BLaER1 treated with 17β-estradiol and CSF1 and Interleukin-3, amounts not matched to agents 10 nM and 100 nM (cell line): ENCODE measurements around the gene BTBD9.

Experiments used
- H3K27ac ChIP-seq, 11 experiments: shearing (Covaris generic); formaldehyde crosslinking; 2 replicates each; pipeline ENCODE4 v1.8.1; 2022
- H3K27me3 ChIP-seq, 11 experiments: shearing (Covaris generic); formaldehyde crosslinking; 2 replicates each; pipeline ENCODE4 v1.8.1; 2022
- H3K36me3 ChIP-seq, 11 experiments: shearing (Covaris generic); formaldehyde crosslinking; 2 replicates each; pipeline ENCODE4 v1.8.1; 2022
- H3K4me1 ChIP-seq, 10 experiments: shearing (Covaris generic); formaldehyde crosslinking; 2 replicates each; pipeline ENCODE4 v1.8.1; 2022
- H3K4me2 ChIP-seq, 11 experiments: shearing (Covaris generic); formaldehyde crosslinking; 2 replicates each; pipeline ENCODE4 v1.8.1; 2022
- H3K4me3 ChIP-seq, 10 experiments: shearing (Covaris generic); formaldehyde crosslinking; 2 replicates each; pipeline ENCODE4 v1.8.1; 2022
- H3K9ac ChIP-seq, 11 experiments: shearing (Covaris generic); formaldehyde crosslinking; 2 replicates each; pipeline ENCODE4 v1.8.1; 2022
- H3K9me3 ChIP-seq, 11 experiments: shearing (Covaris generic); formaldehyde crosslinking; replicated peaks in 1 of 11; 2 replicates each; pipeline ENCODE4 v1.8.1; 2022
- H4K20me1 ChIP-seq, 11 experiments: shearing (Covaris generic); formaldehyde crosslinking; 2 replicates each; pipeline ENCODE4 v1.8.1; 2022
- Cebpa-rat ChIP-seq, 11 experiments: shearing (Covaris generic); IDR thresholded peaks; 2 replicates each; pipeline ENCODE4 v1.8.1; 2022

BTBD9 gene

GRCh38 chr6:38679668-38680067, 39.9 kb upstream of the BTBD9 start:
- Histone ChIP-seq H3K9ac (no peak overlapping the region), H4K20me1 (no peaks in the 10 kb centered on the region; a peak in 1 of 22 replicates), H3K36me3 (peaks cover 63 to 100% (median 95%) of the 10 kb centered on the region in 11 experiments), H3K27me3 (no peaks in the 10 kb centered on the region), H3K27ac (no peak overlapping the region), H3K4me2 (no peak overlapping the region), H3K4me1 (peaks cover 0 to 30% (median 4%) of the 10 kb centered on the region in 10 experiments; a peak in 9 of 20 replicates), H3K9me3 (peaks cover under 1 to 9% (median 4%) of the 10 kb centered on the region in 11 experiments; a peak in 13 of 22 replicates), H3K4me3 (no peak overlapping the region)
- no peak for TF ChIP-seq Cebpa-rat (IDR thresholded peaks at IDR 0.05)

GRCh38 chr6:38678178-38678760, 38.5 kb upstream of the BTBD9 start:
- no peak for TF ChIP-seq Cebpa-rat (IDR thresholded peaks at IDR 0.05)
- H3K4me2 ChIP-seq: no peak overlapping the region
- no peak overlapping the region for H3K27ac ChIP-seq
- H3K9me3 ChIP-seq: peaks cover 6 to 15% (median 11%) of the 10 kb centered on the region in 11 experiments; a peak in 14 of 22 replicates
- H3K4me3 ChIP-seq: no peak overlapping the region
- peaks cover 52 to 94% (median 88%) of the 10 kb centered on the region in 11 experiments for H3K36me3 ChIP-seq
- H3K27me3 ChIP-seq: no peaks in the 10 kb centered on the region
- H3K4me1 ChIP-seq: peaks cover 11 to 41% (median 18%) of the 10 kb centered on the region in 10 experiments
- no peaks in the 10 kb centered on the region; a peak in 1 of 22 replicates for H4K20me1 ChIP-seq
- H3K9ac ChIP-seq: no peak overlapping the region

- H3K4me2 ChIP-seq: peak overlapping the region in 3 of 11 experiments; percentile 18 to 54 (median 22); a peak in 3 of 22 replicates
- peaks cover 44 to 82% (median 78%) of the 10 kb centered on the region in 11 experiments for H3K36me3 ChIP-seq
These were observed 37.3 kb upstream of the BTBD9 start for GRCh38 chr6:38676974-38677544.

GRCh38 chr6:38676236-38676973, 36.7 kb upstream of the BTBD9 start:
- peaks cover 12 to 33% (median 19%) of the 10 kb centered on the region in 10 experiments for H3K4me1 ChIP-seq
- no peak overlapping the region for H3K27ac ChIP-seq
- H3K4me3 ChIP-seq: no peak overlapping the region
- no peaks in the 10 kb centered on the region for H4K20me1 ChIP-seq
- H3K9ac ChIP-seq: no peak overlapping the region
- no peaks in the 10 kb centered on the region for H3K27me3 ChIP-seq
- no peak; a peak in 1 of 22 replicates for TF ChIP-seq Cebpa-rat (IDR thresholded peaks at IDR 0.05)
- peak overlapping the region in 1 of 11 experiments; percentile 22; a peak in 2 of 22 replicates for H3K4me2 ChIP-seq
- peaks cover 6 to 15% (median 11%) of the 10 kb centered on the region in 11 experiments; a peak in 14 of 22 replicates for H3K9me3 ChIP-seq
- peaks cover 44 to 75% (median 74%) of the 10 kb centered on the region in 11 experiments for H3K36me3 ChIP-seq

More at GRCh38 chr6:38676974-38677544, 37.3 kb upstream of the BTBD9 start:
- Histone ChIP-seq H3K4me3 (no peak overlapping the region), H3K9me3 (peaks cover 6 to 15% (median 11%) of the 10 kb centered on the region in 11 experiments; a peak in 14 of 22 replicates), H3K4me1 (peaks cover 12 to 39% (median 19%) of the 10 kb centered on the region in 10 experiments), H3K9ac (no peak overlapping the region), H3K27ac (no peak overlapping the region), H3K27me3 (no peaks in the 10 kb centered on the region), H4K20me1 (no peaks in the 10 kb centered on the region)
- no peak for TF ChIP-seq Cebpa-rat (IDR thresholded peaks at IDR 0.05)

- peak overlapping the region in 1 of 11 experiments; percentile 11; a peak in 1 of 22 replicates for H3K27ac ChIP-seq
- no peaks in the 10 kb centered on the region for H4K20me1 ChIP-seq
- no peak overlapping the region for H3K9ac ChIP-seq
- H3K4me1 ChIP-seq: peaks cover 12 to 32% (median 18%) of the 10 kb centered on the region in 10 experiments
- H3K9me3 ChIP-seq: peaks cover 6 to 15% (median 11%) of the 10 kb centered on the region in 11 experiments; a peak in 14 of 22 replicates
- no peak for TF ChIP-seq Cebpa-rat (IDR thresholded peaks at IDR 0.05)
- no peak overlapping the region for H3K4me3 ChIP-seq
- no peaks in the 10 kb centered on the region for H3K27me3 ChIP-seq
- H3K36me3 ChIP-seq: peaks cover 30 to 47% (median 45%) of the 10 kb centered on the region in 11 experiments
- H3K4me2 ChIP-seq: peak overlapping the region; percentile 30 to 64 (median 47)
These were observed 33.9 kb upstream of the BTBD9 start for GRCh38 chr6:38673397-38674165.

DNA sequence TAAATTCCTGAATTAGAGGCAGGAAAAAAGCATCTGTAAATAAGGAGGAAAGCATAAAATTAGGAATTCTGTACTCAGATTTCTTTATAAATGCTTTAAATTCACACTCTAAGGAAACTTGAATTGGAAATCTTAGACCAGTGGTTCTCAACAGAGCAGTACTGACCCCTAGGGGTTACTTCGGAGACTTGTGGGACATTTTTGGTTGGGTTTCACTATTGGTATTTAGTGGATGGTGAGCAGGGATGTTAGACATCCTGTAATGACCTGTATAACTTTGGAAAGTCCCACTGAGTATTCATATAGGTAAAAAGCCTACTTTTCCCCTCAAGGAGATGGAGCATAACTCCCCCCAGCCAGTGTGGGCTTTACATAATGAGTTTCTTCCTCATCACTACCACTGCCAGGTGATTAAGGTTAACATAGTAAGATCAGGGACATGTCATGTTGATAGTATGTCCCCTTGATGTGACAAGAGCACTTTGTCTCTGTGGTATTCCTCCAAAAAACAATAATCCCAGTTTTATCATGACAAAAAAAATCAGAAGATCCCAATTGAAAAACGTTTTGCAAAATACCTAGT, 32.2 kb upstream of the BTBD9 start:
- H3K4me1 ChIP-seq: peaks cover 12 to 23% (median 15%) of the 10 kb centered on the region in 10 experiments
- no peak for TF ChIP-seq Cebpa-rat (IDR thresholded peaks at IDR 0.05)
- H3K9ac ChIP-seq: no peak overlapping the region
- no peak overlapping the region for H3K4me2 ChIP-seq
- H3K27me3 ChIP-seq: no peaks in the 10 kb centered on the region
- no peak overlapping the region for H3K27ac ChIP-seq
- H3K36me3 ChIP-seq: peaks cover 21 to 31% (median 30%) of the 10 kb centered on the region in 11 experiments; a peak in 21 of 22 replicates
- H3K9me3 ChIP-seq: peaks cover 6 to 15% (median 11%) of the 10 kb centered on the region in 11 experiments; a peak in 14 of 22 replicates
- no peaks in the 10 kb centered on the region for H4K20me1 ChIP-seq
- no peak overlapping the region for H3K4me3 ChIP-seq

- no peak overlapping the region for H3K4me3 ChIP-seq
- H3K4me1 ChIP-seq: no peaks in the 10 kb centered on the region
These were observed 18.9 kb upstream of the BTBD9 start for GRCh38 chr6:38658418-38659167.

GRCh38 chr6:38656896-38657295, 17.2 kb upstream of the BTBD9 start:
- Histone ChIP-seq H3K36me3 (no peaks in the 10 kb centered on the region; a peak in 2 of 22 replicates), H3K27ac (no peak overlapping the region), H3K4me2 (no peak overlapping the region), H3K4me1 (no peaks in the 10 kb centered on the region), H3K27me3 (no peaks in the 10 kb centered on the region), H4K20me1 (no peaks in the 10 kb centered on the region), H3K9me3 (no peaks in the 10 kb centered on the region), H3K9ac (no peak overlapping the region), H3K4me3 (no peak overlapping the region)
- no peak for TF ChIP-seq Cebpa-rat (IDR thresholded peaks at IDR 0.05)

More at GRCh38 chr6:38658418-38659167, 18.9 kb upstream of the BTBD9 start:
- Histone ChIP-seq H3K27me3 (no peaks in the 10 kb centered on the region), H4K20me1 (no peaks in the 10 kb centered on the region), H3K4me2 (no peak overlapping the region), H3K27ac (no peak overlapping the region), H3K9ac (no peak overlapping the region), H3K36me3 (peaks cover 0 to 4% (median 0%) of the 10 kb centered on the region in 11 experiments; a peak in 2 of 22 replicates), H3K9me3 (no peaks in the 10 kb centered on the region)
- no peak for TF ChIP-seq Cebpa-rat (IDR thresholded peaks at IDR 0.05)
